GM18519 (cell line): ENCODE data around the gene EMID1.
"Not testable (repeated sequence)": the region's sequence is repeated elsewhere in the genome, so short reads cannot be mapped to it uniquely, and the experiment has no call there.

Source experiments
- ATAC-seq: cut with Tn5 transposase; IDR thresholded peaks from one replicate; pipeline ENCODE4 v1.9.1; 2021; ENCODE audit warnings: mild to moderate bottlenecking, moderate library complexity; ENCODE audit not compliant: unreplicated experiment, low FRiP score

EMID1 gene

DNA sequence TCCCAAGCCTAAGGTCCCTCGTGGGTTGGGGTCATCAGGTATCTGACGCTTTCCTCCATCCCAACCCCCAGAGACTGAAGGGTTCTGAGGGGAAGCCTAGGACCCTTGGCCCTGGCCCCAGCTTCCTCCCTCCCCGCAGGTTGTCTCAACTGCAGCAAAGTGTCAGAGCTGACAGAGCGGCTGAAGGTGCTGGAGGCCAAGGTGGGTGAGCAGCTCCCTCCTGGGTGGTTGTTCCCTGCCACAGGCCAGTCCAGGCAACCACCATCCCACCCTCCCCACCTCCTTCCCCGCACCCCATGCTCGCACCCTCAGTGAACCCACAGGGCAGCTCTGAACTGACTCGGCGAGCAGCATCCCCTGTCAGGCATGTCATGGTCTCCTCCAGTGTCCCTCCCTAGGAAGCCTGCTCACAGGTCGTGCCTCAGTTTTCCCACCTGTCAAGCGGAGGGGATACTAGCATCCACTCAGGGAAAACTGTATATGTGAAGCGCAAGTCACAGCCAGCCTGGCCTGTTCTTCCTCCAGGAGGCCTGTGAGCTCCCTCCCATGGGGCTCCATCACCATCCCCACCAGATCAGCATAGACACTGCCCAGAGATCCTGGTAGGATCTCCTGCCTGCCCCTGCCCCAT, 20.8 kb downstream of the EMID1 start:
- ATAC-seq = no peak

DNA sequence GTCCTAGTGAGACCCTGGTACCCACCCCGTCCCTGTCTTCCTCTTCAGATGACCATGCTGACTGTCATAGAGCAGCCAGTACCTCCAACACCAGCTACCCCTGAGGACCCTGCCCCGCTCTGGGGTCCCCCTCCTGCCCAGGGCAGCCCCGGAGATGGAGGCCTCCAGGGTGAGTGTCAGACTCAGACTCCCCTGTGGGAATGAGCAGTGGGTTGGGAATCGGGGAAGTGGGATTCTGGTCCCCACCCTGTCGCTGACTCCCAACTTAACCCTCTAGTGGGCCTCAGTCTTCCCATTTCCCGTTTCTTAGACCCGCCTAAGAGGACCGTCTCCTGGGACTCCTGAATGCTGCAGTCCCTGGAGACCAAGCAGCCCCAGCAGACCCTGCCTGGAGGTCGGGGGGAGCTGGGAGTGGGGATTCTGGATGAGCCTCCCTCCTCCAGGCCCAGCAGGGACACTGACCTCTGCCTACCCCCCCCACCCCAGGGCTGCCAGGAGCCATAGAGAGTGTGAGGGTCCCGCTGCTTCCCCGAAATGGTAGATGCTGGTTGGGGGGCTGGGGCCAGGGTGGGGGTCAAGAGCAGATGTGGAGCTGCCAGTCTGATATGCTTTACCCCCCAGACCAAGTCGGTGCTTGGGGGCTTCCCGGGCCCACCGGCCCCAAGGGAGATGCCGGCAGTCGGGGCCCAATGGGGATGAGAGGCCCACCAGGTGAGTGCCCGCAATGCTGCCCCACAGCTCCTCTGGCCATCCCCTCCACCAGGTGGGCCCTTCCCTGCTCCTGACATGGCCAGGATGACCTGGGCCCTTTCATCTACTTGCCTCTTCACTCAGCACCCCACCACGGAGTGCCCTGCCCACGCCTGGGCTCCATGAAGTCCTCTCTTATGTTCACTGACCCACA, 25.5 kb downstream of the EMID1 start:
- ATAC-seq = no peak

DNA sequence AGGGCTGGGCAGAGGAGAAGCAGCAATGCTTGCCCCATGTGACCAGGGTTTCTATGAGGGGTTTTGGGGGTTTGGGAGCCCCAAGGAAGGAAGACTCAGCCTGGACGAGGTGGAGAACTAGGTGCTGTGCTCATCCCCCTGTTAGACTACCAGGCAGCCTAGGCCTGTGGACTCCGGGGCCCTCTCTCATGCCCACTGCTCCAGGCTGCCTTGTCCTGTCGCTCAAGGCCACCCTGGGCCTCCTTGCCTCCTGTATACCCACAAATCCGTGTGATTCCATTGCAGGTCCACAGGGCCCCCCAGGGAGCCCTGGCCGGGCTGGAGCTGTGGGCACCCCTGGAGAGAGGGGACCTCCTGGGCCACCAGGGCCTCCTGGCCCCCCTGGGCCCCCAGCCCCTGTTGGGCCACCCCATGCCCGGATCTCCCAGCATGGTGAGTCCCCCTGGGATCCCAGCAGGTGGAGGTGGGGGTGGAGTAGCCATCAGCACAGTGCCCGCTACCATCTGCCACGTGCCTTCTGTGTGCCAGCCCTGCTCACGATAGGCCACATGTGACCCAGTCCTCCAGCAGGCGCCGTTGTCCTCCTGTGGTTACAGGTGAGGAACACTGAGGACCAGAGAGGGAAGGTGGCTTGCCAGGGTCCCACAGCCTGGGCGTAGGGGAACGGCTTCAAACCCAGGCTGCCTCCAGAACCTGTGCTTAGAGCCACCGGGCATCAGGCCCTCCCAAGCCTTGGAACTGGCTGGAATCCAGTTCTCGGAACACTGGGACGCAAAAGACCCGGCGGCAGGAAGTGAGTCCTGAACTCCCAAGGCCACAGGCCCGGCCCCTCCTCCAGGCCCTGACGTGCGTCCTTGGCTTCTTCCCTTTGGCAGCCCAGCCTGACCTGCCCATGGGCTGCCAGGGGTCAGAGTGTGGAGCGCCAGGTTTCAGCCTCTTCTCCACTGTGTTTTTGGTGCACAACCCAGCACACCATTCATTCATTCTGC, 26.6 kb downstream of the EMID1 start:
- ATAC-seq = no peak

DNA sequence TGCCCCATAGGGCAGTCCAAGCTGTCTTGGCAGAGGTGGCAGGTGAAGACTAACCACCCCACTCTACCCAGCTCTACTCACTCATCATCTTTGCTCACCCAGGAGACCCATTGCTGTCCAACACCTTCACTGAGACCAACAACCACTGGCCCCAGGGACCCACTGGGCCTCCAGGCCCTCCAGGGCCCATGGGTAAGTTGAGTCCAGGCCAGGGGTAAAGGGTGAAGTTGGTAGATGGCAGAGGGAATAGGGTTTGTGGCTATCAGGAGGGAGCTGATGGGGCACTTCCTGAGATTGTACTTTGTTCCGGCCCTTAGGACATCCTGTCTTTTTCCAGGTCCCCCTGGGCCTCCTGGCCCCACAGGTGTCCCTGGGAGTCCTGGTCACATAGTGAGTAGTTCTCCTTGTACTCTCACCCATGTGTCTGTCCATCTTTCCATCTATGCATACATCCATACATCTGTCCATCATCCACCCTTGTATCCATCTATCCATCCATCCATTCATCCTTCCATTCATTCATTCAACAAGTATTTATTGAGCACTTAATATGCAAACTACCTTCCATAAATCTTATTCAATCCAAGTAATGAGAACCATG, 27.7 kb downstream of the EMID1 start:
- ATAC-seq = no peak

DNA sequence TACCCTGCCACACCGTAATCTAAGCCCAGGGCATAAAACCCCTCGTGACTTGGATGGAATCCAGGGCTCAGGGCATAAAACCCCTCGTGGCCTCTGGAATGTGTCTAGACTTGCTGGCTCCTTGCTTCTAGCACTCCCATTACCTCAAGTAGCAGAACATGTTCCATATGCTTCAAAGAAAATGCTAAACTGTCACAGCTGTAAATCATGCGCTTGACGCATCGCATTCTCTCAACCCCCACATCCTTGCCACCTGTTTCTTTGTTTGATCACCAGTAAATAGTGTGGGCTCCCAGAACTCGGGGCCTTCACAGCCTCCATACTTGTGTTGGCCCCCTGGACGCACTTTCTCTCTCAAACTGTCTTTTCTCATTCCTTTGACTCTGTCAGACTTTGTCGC, 34.8 kb downstream of the EMID1 start:
- not testable (repeated sequence) for ATAC-seq

DNA sequence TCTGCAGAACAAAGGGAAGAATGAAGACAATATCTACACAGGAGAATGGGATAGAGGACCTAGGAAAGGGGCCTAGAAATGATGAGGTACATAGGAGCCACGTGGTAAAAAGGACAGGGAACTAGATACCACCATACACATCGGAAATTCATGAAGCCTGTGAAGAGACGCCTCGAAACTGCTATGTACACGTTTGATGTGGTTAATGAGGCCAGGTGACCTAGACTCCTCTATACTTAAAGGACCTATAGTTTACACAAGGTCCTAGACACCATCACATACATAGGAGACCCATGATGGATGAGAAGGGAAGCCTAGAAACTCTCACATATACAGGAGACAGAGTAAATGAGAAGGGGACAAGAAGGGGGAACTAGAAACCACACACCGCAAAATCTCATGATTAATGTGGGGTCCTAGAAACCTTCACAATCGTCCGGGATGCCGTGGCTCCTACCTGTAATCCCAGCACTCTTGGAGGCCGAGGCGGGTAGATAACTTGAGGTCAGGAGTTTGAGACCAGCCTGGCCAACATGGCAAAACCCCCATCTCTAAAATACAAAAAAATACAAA, 38.3 kb downstream of the EMID1 start:
- no peak for ATAC-seq

DNA sequence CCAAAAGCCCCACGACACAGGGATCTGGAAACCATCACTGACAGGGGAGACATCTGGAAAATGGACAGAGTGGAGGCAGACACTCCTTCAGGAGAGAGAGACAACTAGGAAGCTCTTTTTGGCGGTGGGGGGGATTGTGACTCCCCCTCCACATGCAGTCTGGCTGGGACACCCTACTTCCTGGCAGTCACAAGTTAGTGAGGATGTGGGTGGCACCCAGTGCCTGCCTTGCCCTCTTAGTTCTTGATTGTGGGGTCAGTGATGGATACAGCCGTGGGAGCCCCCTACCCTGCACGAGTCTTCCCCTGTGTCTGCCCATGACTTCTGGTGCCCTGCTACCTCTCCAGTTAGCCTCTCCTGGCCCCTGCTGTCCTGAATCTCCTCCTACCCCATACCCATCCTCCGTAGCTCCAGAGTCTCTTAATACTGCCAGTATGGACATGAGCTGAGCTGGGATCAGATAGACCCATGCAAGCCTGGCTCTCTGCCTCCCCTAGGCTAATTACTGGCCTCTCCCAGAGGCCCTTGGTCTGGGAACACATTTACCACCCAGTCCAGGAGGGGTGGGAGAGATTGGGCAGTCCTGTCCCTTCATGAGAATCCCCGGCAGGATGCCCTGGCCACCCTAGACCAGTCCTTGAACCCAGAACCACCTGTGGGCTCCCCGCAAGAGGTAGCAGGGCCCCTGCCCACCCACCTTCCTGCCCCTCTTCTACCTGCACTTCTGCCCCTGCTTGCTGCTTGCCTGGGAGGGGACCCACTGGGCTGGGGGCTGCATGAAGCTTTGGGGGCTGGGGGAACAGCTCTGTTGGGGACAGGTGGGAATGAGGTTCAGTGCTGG, 39.3 kb downstream of the EMID1 start:
- ATAC-seq = no peak

DNA sequence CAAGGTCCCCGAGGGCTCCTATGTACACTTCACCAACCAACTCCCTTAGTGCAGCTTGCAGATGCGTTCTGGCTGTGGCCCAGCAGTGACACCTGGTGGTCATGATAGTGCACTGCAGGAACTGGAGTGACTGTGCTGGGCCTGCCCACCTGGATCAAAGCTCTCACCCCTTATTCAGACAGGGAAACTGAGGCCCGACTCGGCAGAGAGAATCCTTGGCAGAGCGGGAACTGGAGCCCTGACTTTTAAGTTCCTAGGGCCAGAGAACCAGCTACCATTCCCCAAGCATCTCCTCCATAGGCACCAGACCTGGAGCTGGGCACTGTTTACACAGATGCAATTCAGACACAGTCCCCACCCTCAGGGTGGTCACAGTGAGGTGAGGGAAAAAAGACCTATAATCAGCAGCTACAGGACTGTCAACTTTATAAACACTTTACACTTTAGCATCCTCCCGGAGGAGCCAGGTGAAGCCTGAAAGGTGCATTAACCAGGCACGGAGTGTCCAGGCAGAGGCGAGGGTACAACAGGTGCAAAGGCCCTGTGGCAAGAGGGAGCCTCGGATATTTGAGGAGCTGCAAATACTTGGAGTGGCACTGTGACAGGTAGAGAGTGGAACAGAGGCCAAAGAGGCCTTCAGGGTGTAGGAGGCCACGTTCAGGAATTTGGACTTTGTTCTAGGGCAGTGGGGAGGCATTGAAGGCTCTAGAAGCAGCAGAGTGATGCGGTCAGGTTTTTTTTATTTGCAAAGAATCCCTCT, 40.1 kb downstream of the EMID1 start:
- ATAC-seq = no peak

DNA sequence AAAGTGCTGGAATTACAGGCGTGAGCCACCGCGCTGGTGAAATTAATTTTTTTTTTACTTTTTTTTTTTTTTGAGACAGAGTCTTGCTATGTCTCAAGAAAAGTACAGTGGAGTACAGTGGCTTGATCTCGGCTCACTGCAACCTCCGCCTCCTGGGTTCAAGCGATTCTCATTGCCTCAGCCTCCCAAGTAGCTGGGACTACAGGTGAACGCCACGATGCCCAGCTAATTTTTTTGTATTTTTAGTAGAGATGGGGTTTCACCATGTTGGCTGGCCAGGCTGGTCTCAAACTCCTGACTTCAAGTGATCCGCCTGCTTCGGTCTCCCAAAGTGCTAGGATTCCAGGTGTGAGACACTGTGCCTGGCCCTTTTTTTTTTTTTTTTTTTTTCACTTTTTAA, 42.2 kb downstream of the EMID1 start:
- not testable (repeated sequence) for ATAC-seq

DNA sequence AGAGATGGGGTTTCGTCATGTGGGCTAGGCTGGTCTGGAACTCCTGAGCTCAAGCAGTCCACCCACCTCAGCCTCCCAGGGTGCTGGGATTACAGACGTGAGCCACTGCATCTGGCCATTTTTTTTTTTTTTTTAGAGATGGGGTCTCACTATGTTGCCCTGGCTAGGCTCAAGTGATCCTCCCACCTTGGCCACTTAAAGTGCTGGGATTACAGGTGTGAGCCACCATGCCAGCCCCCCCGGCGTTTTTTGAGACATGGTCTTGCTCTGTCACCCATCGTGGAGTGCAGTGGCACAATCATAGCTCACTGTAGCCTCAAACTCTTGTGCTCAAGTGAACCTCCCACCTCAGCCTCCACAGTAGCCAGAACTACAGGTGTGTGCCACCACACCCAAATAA, 45.6 kb downstream of the EMID1 start:
- no peak for ATAC-seq

DNA sequence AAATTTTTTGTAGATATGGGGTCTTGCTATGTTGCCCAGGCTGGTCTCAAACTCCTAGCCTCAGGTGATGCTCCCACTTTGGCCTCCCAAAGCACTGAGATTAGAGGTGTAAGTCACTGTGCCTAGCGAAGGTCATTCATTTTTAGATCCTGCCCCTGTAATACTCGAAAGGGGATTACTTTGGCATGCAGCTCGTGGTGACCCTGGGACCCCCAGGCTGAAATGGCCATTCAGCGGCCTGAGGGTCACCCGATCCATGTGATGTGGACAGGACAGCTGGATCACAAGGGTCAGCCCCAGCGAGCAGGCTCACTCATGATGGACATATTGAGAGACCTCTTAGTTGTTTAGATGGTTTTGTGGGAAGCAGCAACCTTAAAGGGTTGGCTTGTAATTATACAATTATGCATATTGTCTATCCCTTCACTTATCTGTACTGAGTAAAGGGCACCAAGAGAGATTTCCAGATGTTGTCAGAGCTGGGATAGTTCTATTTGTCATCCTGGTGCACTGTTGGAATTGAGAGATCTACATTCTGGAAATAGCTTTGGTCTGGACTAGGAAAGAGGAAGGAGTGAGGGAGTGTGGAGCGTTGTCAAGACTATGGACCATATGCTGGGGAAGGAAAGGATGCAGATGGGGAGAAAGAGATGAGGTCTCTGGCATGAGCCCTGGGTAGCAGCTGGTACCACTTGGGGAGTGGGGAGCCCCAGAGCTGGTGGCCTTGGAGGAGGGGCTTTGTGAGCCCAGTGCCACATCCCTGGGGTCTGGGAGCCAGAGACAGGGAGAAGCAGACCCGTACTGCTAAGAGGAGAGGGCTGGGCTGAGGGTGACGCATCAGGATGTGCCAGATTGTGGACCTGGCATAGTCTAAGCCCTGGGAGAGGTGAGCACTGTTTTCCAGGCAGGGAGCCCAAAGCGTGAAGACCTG, 46.5 kb downstream of the EMID1 start:
- no peak for ATAC-seq

DNA sequence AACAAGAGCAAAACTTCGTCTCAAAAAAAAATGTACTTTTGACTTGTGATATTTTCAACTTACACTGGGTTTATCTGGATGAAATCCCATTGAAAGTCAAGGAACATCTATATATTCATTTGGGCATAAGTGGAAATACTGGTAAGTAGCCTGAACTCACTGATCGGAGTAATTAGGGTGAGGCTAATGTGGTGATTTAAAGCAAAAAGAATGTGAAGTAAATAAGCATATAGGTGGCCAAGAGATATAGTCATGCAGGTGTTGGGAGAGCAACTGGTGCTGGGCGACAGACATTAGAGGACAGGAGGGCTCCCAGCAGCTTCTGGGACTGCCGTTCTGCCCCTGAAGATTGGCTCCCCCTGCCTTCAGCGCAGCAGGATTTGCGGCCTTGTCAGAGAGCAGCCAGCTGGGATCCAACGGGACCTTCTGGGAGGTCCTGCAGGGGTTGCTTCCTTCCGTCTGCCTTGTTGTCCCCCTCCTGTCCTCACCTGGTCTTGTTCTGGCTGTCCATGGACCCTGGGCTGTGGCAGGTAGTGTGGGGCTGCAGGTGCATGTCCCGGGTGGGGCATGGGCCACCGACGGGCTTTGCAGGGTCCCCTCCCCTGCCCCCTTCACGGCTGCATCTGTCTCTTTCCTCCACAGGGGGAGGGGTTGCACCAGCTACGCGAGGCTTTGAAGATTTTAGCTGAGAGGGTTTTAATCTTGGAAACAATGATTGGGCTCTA, 48.0 kb downstream of the EMID1 start:
- no peak for ATAC-seq

DNA sequence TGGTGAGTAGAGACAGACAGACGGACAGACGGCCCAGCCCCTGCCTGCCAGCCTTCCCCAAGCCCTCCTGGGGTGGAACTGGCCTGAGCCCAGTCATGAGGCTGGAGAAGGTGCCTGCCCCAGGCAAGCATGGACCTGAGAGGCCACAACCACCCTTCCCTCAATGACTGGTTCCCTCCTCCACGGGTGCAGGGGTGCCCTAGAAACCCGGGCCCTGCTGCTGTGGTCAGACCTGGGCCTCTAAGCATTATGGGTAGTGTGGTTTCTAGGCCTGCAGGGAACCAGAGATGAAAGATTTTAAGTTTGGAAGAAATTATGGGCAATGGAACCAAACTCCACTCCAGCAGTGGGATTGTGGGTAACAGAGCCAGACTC, 48.6 kb downstream of the EMID1 start:
- no peak for ATAC-seq

DNA sequence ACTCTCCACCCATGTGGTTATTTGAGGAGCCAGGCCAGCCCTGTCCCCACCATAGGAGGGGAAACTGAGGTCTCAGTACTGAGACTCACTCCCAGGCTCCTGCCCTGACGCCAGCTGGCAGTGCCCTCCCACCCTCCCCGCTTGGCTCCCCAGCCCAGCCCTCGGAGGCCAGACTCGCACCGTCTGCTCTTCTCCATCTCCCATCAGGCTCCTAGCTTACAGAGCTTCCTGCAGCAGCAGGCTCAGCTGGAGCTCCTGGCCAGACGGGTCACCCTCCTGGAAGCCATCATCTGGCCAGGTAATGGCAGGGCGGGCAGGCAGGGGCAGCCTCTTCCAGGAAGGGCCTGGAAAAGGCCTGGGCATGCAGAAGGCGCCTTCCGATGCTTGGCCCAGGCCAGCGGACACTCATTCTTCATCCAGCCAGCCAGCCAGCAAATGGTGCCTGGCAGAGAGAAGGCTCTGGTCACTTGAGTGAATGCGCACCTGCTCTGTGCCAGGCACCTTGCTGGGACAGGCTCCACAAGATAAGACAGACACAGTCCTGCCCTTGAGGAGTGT, 49.4 kb downstream of the EMID1 start:
- no peak for ATAC-seq

DNA sequence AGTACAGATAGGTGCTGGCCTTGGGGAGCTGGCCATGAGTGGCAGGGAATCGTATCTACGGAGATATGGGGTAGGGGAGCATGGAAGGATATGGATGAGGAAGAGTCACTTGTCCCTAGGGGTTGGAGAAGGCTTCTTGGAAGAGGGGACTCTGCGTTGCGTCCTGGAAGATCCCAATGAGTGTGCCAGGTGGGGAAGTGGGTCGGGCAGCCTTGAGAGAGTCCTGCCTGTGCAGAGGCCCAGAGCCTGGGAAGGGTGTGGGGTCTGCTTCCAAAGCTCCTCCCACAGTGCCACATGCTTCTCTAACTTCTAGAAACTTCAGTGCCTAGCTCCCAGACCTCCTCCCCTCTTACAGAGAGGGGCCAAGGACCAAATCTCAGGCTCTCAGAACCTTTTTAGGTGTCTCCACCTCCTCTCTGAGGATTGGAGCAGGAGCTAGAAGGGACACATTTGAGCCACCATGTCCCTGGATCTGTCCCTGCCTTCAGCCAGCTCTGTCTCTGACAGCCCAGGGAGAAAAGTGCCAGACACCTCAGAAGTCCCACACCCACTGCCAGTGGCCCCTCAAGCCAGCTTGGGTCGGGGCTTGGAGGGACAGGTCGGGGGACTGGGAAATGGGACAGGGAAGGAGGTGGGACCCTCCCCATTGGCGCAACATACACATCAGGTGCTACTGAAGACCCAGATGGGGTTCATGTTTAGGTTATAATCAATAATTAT, 51.1 kb downstream of the EMID1 start:
- no peak for ATAC-seq

DNA sequence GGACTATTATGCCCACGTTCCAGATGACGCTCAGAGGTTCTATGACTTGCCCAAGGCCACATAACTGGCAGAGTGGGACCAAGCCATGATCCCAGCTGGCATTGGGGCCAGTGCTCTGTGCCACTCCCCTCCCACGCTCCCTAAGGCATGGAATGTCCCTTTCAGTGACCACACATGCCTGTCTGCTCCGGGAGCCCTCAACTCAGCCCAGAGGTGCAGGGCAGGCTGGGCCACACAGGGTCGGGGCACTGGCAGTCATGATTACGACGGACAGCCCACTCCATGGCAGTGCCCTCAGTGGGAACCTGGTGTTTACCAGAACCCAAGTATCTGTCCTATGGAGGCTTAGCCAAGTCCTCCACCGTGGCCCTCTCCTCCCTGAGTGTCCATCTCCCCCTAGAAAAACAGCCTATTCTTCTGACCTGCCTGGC, 52.1 kb downstream of the EMID1 start:
- no peak for ATAC-seq
